Astrocyte (in vitro differentiated cells and primary cell): ENCODE results near the gene KRT86. TPM values are rescaled to one million over a fixed set of nuclear protein-coding genes. Genes with fewer than 3 reads are reported as not detected.

Source experiments
- DNase-seq: peaks from one replicate; pipeline ENCODE4 v3.0.0-alpha.2; 2010; ENCODE audit warnings: low read depth
- FAIRE-seq: peaks from 2 replicates; lab custom pipeline; 2011; peaks lifted over from hg19 to GRCh38; lab: Jason Lieb, UNC
- H2AFZ ChIP-seq: 2 replicates; pipeline ENCODE4 v1.6.0; 2012; ENCODE audit warnings: low read depth, low read length, inconsistent platforms
- H3K27ac ChIP-seq: 2 replicates; pipeline ENCODE4 v1.5.1; 2011; ENCODE audit warnings: low read depth, low read length, inconsistent platforms
- H3K27me3 ChIP-seq: 2 replicates; pipeline ENCODE4 v1.6.0; 2011; ENCODE audit warnings: low read length, inconsistent platforms; ENCODE audit not compliant: insufficient read depth
- H3K36me3 ChIP-seq: 2 replicates; pipeline ENCODE4 v1.5.1; 2011; ENCODE audit warnings: low read length, inconsistent platforms; ENCODE audit not compliant: insufficient read depth
- H3K4me1 ChIP-seq: 2 replicates; pipeline ENCODE4 v1.5.1; 2011; ENCODE audit warnings: low read length, inconsistent platforms; ENCODE audit not compliant: insufficient read depth
- H3K4me2 ChIP-seq: 2 replicates; pipeline ENCODE4 v1.6.0; 2012; ENCODE audit warnings: low read length, inconsistent platforms
- H3K4me3 ChIP-seq: 2 replicates; pipeline ENCODE4 v1.5.1; 2011; ENCODE audit warnings: low read depth, mild to moderate bottlenecking, low read length, inconsistent platforms; ENCODE audit not compliant: insufficient read depth
- H3K79me2 ChIP-seq: 2 replicates; pipeline ENCODE4 v1.6.0; 2012; ENCODE audit warnings: mild to moderate bottlenecking, low read length, inconsistent platforms; ENCODE audit not compliant: insufficient read depth
- H3K9ac ChIP-seq: 2 replicates; pipeline ENCODE4 v1.6.0; 2012; ENCODE audit warnings: mild to moderate bottlenecking, low read length, inconsistent platforms
- H3K9me3 ChIP-seq: 2 replicates; pipeline ENCODE4 v1.5.1; 2012; ENCODE audit warnings: low read depth, mild to moderate bottlenecking, low read length, inconsistent platforms; ENCODE audit not compliant: insufficient read depth
- H4K20me1 ChIP-seq: 2 replicates; pipeline ENCODE4 v1.6.0; 2012; ENCODE audit warnings: low read length, inconsistent platforms; ENCODE audit not compliant: insufficient read depth
- H3K27ac Mint-ChIP-seq: one replicate; pipeline ENCODE4 v1.8.0; 2021; ENCODE audit warnings: mild to moderate bottlenecking, mixed read lengths; ENCODE audit not compliant: unreplicated experiment
- H3K27me3 Mint-ChIP-seq: one replicate; pipeline ENCODE4 v1.8.0; 2021; ENCODE audit warnings: low read depth, mixed read lengths; ENCODE audit not compliant: unreplicated experiment
- H3K36me3 Mint-ChIP-seq: one replicate; pipeline ENCODE4 v1.8.0; 2021; ENCODE audit warnings: low read depth, mixed read lengths; ENCODE audit not compliant: unreplicated experiment
- H3K4me1 Mint-ChIP-seq: one replicate; pipeline ENCODE4 v1.8.0; 2021; ENCODE audit warnings: low read depth, mixed read lengths; ENCODE audit not compliant: unreplicated experiment
- H3K4me3 Mint-ChIP-seq: one replicate; pipeline ENCODE4 v1.8.0; 2021; ENCODE audit warnings: mild to moderate bottlenecking, moderate library complexity, mixed read lengths; ENCODE audit not compliant: unreplicated experiment
- H3K9me3 Mint-ChIP-seq: one replicate; pipeline ENCODE4 v1.8.0; 2021; ENCODE audit warnings: mild to moderate bottlenecking, mixed read lengths; ENCODE audit not compliant: unreplicated experiment
- CTCF ChIP-seq: IDR thresholded peaks from 2 replicates; pipeline ENCODE4 v1.5.1; 2011; ENCODE audit warnings: low read depth, mild to moderate bottlenecking, inconsistent platforms, low read length, moderate library complexity; ENCODE audit not compliant: insufficient read depth
- EZH2 ChIP-seq: IDR thresholded peaks from 2 replicates; pipeline ENCODE4 v1.6.1; 2012; ENCODE audit warnings: mild to moderate bottlenecking, low read length, inconsistent platforms; ENCODE audit not compliant: insufficient read depth
- total RNA-seq: library from RNA; stranded (reverse); gene quantifications from 2 replicates; pipeline ENCODE4 v1.2.1, GENCODE V29; 2021

Gene KRT86
- total RNA-seq, 1 donor from 2014 or later, result 0.43 TPM

- FAIRE-seq (no peak), DNase-seq (no peak)
- Histone ChIP-seq H3K79me2 (no peaks in the 10 kb centered on the region), H3K4me3 (no peak overlapping the region), H3K27ac (no peak overlapping the region), H4K20me1 (no peaks in the 10 kb centered on the region), H3K4me1 (peaks cover 8% of the 10 kb centered on the region), H3K36me3 (no peaks in the 10 kb centered on the region), H3K4me2 (no peak overlapping the region), H3K9ac (no peak overlapping the region), H2AFZ (no peak overlapping the region), H3K9me3 (no peaks in the 10 kb centered on the region), H3K27me3 (peaks cover 37% of the 10 kb centered on the region)
- Mint-ChIP-seq H3K36me3 (no peaks in the 10 kb centered on the region), H3K27me3 (peaks cover 95% of the 10 kb centered on the region), H3K4me3 (no peak overlapping the region), H3K4me1 (peaks cover 5% of the 10 kb centered on the region), H3K27ac (no peak overlapping the region), H3K9me3 (no peaks in the 10 kb centered on the region)
- TF ChIP-seq EZH2, result no peak
- no peak for TF ChIP-seq CTCF
Measured at GRCh38 chr12:52310622-52311284, 36.3 kb downstream of the KRT86 start.

- Histone ChIP-seq H3K27ac (no peak overlapping the region), H3K4me2 (no peak overlapping the region), H4K20me1 (no peaks in the 10 kb centered on the region), H2AFZ (no peak overlapping the region), H3K4me1 (peaks cover 8% of the 10 kb centered on the region), H3K36me3 (no peaks in the 10 kb centered on the region), H3K4me3 (no peak overlapping the region), H3K9ac (no peak overlapping the region), H3K9me3 (no peaks in the 10 kb centered on the region), H3K79me2 (no peaks in the 10 kb centered on the region), H3K27me3 (peaks cover 37% of the 10 kb centered on the region)
- H3K4me3 Mint-ChIP-seq, result no peak overlapping the region
- H3K4me1 Mint-ChIP-seq, result peaks cover 5% of the 10 kb centered on the region
- H3K36me3 Mint-ChIP-seq, result no peaks in the 10 kb centered on the region
- no peak for DNase-seq
- H3K9me3 Mint-ChIP-seq, result no peaks in the 10 kb centered on the region
- TF ChIP-seq EZH2 (no peak), CTCF (no peak)
- H3K27ac Mint-ChIP-seq, result no peak overlapping the region
- no peak for FAIRE-seq
- peaks cover 91% of the 10 kb centered on the region for H3K27me3 Mint-ChIP-seq
Measured at GRCh38 chr12:52311285-52311648, 36.8 kb downstream of the KRT86 start.

- no peaks in the 10 kb centered on the region for H3K9me3 ChIP-seq
- no peaks in the 10 kb centered on the region for H3K36me3 Mint-ChIP-seq
- no peak overlapping the region for H3K4me2 ChIP-seq
- H3K27ac Mint-ChIP-seq, result peak overlapping the region; percentile 41
- H3K27ac ChIP-seq, result no peak overlapping the region
- no peak overlapping the region for H3K4me3 ChIP-seq
- DNase-seq (no peak), FAIRE-seq (no peak)
- H3K4me1 ChIP-seq, result peaks cover 8% of the 10 kb centered on the region
- no peaks in the 10 kb centered on the region for H4K20me1 ChIP-seq
- peaks cover 33% of the 10 kb centered on the region for H3K27me3 ChIP-seq
- no peak for TF ChIP-seq EZH2
- no peak overlapping the region for H3K4me3 Mint-ChIP-seq
- H3K79me2 ChIP-seq, result no peaks in the 10 kb centered on the region
- H3K4me1 Mint-ChIP-seq, result peaks cover 5% of the 10 kb centered on the region
- H2AFZ ChIP-seq, result no peak overlapping the region
- peaks cover 91% of the 10 kb centered on the region for H3K27me3 Mint-ChIP-seq
- H3K36me3 ChIP-seq, result no peaks in the 10 kb centered on the region
- no peak overlapping the region for H3K9ac ChIP-seq
- H3K9me3 Mint-ChIP-seq, result no peaks in the 10 kb centered on the region
Measured at GRCh38 chr12:52312086-52312485, 37.6 kb downstream of the KRT86 start.
